ENCODE results near the gene MAP4K3.

The MAP4K3 gene

DNA sequence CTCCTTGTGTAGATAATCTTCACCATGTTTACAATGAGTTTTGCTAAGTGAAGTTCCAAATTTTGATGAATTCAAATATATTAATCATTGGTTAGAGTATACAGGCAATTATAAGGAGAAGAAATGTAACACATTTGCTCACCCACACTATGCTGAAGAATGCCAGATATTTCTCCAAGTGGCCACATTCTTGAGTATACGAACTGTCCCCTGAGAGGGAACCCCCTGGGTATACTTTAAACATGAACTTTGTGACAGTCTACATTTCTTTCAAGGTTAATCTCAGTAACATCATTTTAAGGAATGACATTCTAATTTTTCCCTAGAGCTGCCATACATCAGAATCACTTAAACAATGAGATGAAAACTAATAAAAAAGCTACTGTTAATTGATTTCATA is 153.5 kb downstream of the MAP4K3 start:
- TF ChIP-seq SUZ12 (IDR thresholded peaks at IDR 0.05) (no peak), FOXK2 (IDR thresholded peaks at IDR 0.05) (no peak), ZNF384 (IDR thresholded peaks at IDR 0.05) (no peak), TARDBP (IDR thresholded peaks at IDR 0.05) (no peak), NFRKB (IDR thresholded peaks at IDR 0.05) (no peak), ARNT (IDR thresholded peaks at IDR 0.05) (no peak), CTBP1 (IDR thresholded peaks at IDR 0.05; ENCODE audit: borderline replicate concordance) (no peak), HDGF (IDR thresholded peaks at IDR 0.05; ENCODE audit: borderline replicate concordance) (no peak), L3MBTL2 (conservative IDR thresholded peaks at IDR 0.05) (no peak), FOXA1 (IDR thresholded peaks at IDR 0.05) (no peak), BHLHE40 (IDR thresholded peaks at IDR 0.05; ENCODE audit: borderline replicate concordance) (no peak), FOXM1 (IDR thresholded peaks at IDR 0.05; ENCODE audit: borderline replicate concordance) (no peak), SP1 (IDR thresholded peaks at IDR 0.05) (no peak), LEF1 (IDR thresholded peaks at IDR 0.05; ENCODE audit: borderline replicate concordance) (no peak), ELF4 (IDR thresholded peaks at IDR 0.05) (no peak)
- TF ChIP-seq, protein P1, sequence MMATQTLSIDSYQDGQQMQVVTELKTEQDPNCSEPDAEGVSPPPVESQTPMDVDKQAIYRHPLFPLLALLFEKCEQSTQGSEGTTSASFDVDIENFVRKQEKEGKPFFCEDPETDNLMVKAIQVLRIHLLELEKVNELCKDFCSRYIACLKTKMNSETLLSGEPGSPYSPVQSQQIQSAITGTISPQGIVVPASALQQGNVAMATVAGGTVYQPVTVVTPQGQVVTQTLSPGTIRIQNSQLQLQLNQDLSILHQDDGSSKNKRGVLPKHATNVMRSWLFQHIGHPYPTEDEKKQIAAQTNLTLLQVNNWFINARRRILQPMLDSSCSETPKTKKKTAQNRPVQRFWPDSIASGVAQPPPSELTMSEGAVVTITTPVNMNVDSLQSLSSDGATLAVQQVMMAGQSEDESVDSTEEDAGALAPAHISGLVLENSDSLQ (IDR thresholded peaks at IDR 0.05), result no peak
- ChIA-PET POLR2A (no interaction called here), CTCF (no interaction called here)

DNA sequence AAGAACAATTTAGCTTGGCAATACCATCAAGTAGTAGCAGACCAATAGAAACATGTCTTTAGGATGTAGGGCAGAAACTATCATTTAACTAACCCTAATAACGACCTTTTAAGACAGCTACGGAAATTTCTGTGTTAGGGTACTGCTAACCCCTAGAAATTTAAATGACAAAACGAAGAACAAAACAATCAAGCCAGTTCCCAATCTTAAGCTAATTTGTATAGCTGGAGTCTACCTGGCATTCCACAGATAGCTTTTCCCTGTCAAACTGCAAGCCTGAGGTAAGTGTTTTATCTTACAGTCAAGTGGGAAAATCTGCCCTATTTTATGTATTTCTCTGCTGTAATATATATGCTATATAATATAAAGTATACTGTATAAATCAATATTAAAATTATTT is 155.7 kb downstream of the MAP4K3 start:
- TF ChIP-seq ARNT (IDR thresholded peaks at IDR 0.05), result no peak
- TF ChIP-seq, protein P1 (IDR thresholded peaks at IDR 0.05), result no peak
- TF ChIP-seq NFRKB (IDR thresholded peaks at IDR 0.05), result no peak
- no peak for TF ChIP-seq TARDBP (IDR thresholded peaks at IDR 0.05)
- TF ChIP-seq BHLHE40 (IDR thresholded peaks at IDR 0.05; ENCODE audit: borderline replicate concordance), result no peak
- TF ChIP-seq HDGF (IDR thresholded peaks at IDR 0.05; ENCODE audit: borderline replicate concordance), result no peak
- no peak for TF ChIP-seq FOXA1 (IDR thresholded peaks at IDR 0.05)
- TF ChIP-seq LEF1 (IDR thresholded peaks at IDR 0.05; ENCODE audit: borderline replicate concordance), result no peak
- TF ChIP-seq CTBP1 (IDR thresholded peaks at IDR 0.05; ENCODE audit: borderline replicate concordance), result no peak
- TF ChIP-seq FOXM1 (IDR thresholded peaks at IDR 0.05; ENCODE audit: borderline replicate concordance), result no peak
- TF ChIP-seq ZNF384 (IDR thresholded peaks at IDR 0.05), result no peak
- TF ChIP-seq L3MBTL2 (conservative IDR thresholded peaks at IDR 0.05), result no peak
- no peak for TF ChIP-seq ELF4 (IDR thresholded peaks at IDR 0.05)
- no peak for TF ChIP-seq FOXK2 (IDR thresholded peaks at IDR 0.05)
- TF ChIP-seq SP1 (IDR thresholded peaks at IDR 0.05), result no peak
- no peak for TF ChIP-seq SUZ12 (IDR thresholded peaks at IDR 0.05)
- ChIA-PET CTCF (no interaction called here), POLR2A (no interaction called here)
- no peak for DNase-seq (ENCODE audit: extremely low spot score)

More for the DNA sequence above, 153.5 kb downstream of the MAP4K3 start:
- DNase-seq (ENCODE audit: extremely low spot score), result no peak

DNA sequence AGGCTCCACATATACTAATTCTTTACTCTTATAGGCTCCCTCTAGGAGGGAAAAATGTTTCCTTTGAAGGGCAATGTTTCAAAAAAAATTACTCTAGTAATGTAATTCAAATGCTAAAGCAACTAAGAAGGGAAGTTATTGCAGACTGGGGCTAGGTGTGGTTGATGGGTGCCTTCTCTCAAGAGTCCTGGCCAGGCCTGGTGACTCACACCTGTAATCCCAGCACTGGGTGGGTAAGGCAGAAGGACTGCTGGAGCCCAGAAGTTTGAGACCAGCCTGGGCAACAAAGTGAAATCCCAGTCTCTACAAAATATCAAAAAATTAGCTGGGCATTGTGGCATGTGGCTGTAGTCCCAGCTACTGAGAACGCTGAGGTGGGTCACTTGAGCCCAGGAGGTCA is 162.1 kb downstream of the MAP4K3 start:
- DNase-seq (ENCODE audit: extremely low spot score), result no peak
- no peak for TF ChIP-seq FOXA1 (IDR thresholded peaks at IDR 0.05)
- no peak for TF ChIP-seq TARDBP (IDR thresholded peaks at IDR 0.05)
- no peak for TF ChIP-seq HDGF (IDR thresholded peaks at IDR 0.05; ENCODE audit: borderline replicate concordance)
- no peak for TF ChIP-seq ARNT (IDR thresholded peaks at IDR 0.05)
- ChIA-PET POLR2A (no interaction called here), CTCF (no interaction called here)

DNA sequence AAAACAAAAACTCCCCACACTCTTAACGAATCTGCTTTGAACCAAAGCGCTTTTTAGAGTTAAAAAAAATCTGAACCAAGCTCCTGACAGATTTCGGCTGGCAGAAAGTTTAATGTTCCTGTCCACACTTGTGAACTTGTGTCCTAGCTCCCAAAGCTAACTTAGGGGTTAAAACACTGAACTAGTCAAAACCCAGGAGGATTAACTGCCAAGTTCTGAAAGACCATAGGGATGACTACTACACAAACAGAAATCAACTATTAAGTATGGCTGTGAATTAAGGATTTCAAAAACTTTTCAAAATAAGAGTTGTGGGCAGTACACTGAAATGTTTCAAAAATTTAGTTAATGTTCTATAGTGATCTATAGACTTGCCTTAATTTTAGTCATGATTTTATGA is 167.1 kb downstream of the MAP4K3 start:
- TF ChIP-seq FOXA1 (IDR thresholded peaks at IDR 0.05) (no peak), ARNT (IDR thresholded peaks at IDR 0.05) (no peak), SUZ12 (IDR thresholded peaks at IDR 0.05) (no peak), BHLHE40 (IDR thresholded peaks at IDR 0.05; ENCODE audit: borderline replicate concordance) (no peak), FOXK2 (IDR thresholded peaks at IDR 0.05) (no peak), L3MBTL2 (conservative IDR thresholded peaks at IDR 0.05) (no peak), SP1 (IDR thresholded peaks at IDR 0.05) (no peak), ELF4 (IDR thresholded peaks at IDR 0.05) (no peak), HDGF (IDR thresholded peaks at IDR 0.05; ENCODE audit: borderline replicate concordance) (no peak), LEF1 (IDR thresholded peaks at IDR 0.05; ENCODE audit: borderline replicate concordance) (no peak), TARDBP (IDR thresholded peaks at IDR 0.05) (no peak), NFRKB (IDR thresholded peaks at IDR 0.05) (no peak)
- TF ChIP-seq, protein P1 (IDR thresholded peaks at IDR 0.05), result no peak
- ChIA-PET POLR2A (no interaction called here), CTCF (no interaction called here)
- no peak for DNase-seq (ENCODE audit: extremely low spot score)

DNA sequence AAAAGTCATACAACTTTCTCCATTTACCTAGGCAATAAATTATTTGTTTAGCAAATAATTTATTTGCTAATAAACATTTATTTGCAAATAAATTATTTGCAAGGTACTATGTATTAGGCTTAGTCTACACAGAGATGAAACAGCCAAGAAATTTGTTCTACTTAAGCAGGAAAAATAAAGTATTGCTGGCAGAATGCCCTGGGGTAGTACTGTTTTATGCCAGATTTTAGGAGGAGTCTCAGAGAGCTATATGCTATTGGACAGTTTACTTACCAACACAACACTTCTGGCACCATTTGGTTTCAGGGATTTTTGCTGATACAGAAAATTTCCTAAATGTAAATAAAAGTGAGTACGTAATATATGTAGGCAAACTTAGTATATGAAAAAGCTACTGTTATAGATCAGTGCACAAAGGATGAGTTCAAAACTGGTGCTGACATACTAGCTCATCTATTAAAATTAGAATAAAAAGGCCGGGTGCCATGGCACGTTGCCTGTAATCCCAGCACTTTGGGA is 170.1 kb downstream of the MAP4K3 start:
- POLR2A ChIA-PET, result no interaction called here
- CTCF ChIA-PET, result no interaction called here
- TF ChIP-seq HDGF (IDR thresholded peaks at IDR 0.05; ENCODE audit: borderline replicate concordance), result no peak
- TF ChIP-seq ARNT (IDR thresholded peaks at IDR 0.05), result no peak
- TF ChIP-seq FOXA1 (IDR thresholded peaks at IDR 0.05), result no peak
- TF ChIP-seq FOXK2 (IDR thresholded peaks at IDR 0.05), result no peak
- TF ChIP-seq SP1 (IDR thresholded peaks at IDR 0.05), result no peak
- TF ChIP-seq BHLHE40 (IDR thresholded peaks at IDR 0.05; ENCODE audit: borderline replicate concordance), result no peak
- no peak for TF ChIP-seq FOXM1 (IDR thresholded peaks at IDR 0.05; ENCODE audit: borderline replicate concordance)
- no peak for TF ChIP-seq TARDBP (IDR thresholded peaks at IDR 0.05)
- TF ChIP-seq LEF1 (IDR thresholded peaks at IDR 0.05; ENCODE audit: borderline replicate concordance), result no peak
- TF ChIP-seq SUZ12 (IDR thresholded peaks at IDR 0.05), result no peak
- TF ChIP-seq, protein P1 (IDR thresholded peaks at IDR 0.05), result no peak
- no peak for TF ChIP-seq ELF4 (IDR thresholded peaks at IDR 0.05)
- TF ChIP-seq NFRKB (IDR thresholded peaks at IDR 0.05), result no peak
- TF ChIP-seq L3MBTL2 (conservative IDR thresholded peaks at IDR 0.05), result no peak
- TF ChIP-seq CTBP1 (IDR thresholded peaks at IDR 0.05; ENCODE audit: borderline replicate concordance), result no peak
- no peak for TF ChIP-seq ZNF384 (IDR thresholded peaks at IDR 0.05)
- no peak for DNase-seq (ENCODE audit: extremely low spot score)
